C4-2B (cell line): Measurements from ENCODE around the gene ZFYVE9.
A peak's percentile ranks its signal among the peaks of the same experiment; 100 is the strongest.

ENCODE experiments used
- H3K27ac ChIP-seq: fragments of 450-650 bp; 2 replicates; pipeline ENCODE4 v1.5.1; 2017
- ZFX ChIP-seq: fragments of 450-650 bp; IDR thresholded peaks from 2 replicates; pipeline ENCODE4 v1.6.1; 2017
- TF ChIP-seq, protein P1 (sequence below): fragments of 450-650 bp; conservative IDR thresholded peaks from 2 replicates; pipeline ENCODE4 v1.5.1; 2017; ENCODE audit warnings: mild to moderate bottlenecking

ZFYVE9 gene

DNA sequence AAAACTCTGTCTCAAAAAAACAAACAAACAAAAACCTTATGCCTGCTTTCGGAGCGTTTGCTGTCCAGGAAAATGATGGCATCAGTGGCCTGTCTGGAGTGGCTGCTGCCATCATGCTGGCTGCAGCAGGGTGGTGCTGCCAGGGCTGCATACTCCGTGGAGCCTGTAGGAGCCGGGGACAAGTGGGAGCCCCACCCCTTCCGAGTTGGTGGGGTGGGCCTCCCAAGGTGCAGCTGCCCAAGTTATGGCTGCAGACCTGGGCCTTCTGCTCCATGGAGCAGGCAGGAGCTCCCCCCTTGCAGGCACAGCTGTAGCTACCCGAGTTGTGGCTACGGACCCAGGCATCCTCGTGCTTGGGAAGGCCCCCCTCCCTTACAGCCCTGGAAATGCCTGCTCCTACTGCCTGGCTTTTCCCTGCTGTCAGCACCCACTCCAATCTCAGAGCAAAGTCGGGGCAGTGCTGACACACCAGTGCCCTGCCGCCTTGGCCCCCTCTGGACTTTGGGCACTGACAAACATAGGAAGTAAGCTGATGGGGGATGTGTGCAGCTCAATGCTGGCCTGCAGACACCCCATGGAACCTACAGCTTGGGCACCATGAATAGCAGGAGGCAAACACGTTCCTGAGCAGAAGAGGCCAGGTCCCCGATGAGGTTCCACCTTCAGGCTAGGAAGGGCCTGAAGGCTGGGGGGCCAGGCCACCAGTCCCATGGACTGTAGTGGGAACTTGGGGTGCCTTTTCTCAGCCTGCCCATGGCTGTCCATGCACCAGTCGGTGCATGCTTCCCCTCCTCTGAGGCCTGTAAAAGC is 163.7 kb downstream of the ZFYVE9 start:
- no peak for TF ChIP-seq ZFX
- peak overlapping the region; percentile 22; the same call in 1 of the 2 replicates for H3K27ac ChIP-seq

DNA sequence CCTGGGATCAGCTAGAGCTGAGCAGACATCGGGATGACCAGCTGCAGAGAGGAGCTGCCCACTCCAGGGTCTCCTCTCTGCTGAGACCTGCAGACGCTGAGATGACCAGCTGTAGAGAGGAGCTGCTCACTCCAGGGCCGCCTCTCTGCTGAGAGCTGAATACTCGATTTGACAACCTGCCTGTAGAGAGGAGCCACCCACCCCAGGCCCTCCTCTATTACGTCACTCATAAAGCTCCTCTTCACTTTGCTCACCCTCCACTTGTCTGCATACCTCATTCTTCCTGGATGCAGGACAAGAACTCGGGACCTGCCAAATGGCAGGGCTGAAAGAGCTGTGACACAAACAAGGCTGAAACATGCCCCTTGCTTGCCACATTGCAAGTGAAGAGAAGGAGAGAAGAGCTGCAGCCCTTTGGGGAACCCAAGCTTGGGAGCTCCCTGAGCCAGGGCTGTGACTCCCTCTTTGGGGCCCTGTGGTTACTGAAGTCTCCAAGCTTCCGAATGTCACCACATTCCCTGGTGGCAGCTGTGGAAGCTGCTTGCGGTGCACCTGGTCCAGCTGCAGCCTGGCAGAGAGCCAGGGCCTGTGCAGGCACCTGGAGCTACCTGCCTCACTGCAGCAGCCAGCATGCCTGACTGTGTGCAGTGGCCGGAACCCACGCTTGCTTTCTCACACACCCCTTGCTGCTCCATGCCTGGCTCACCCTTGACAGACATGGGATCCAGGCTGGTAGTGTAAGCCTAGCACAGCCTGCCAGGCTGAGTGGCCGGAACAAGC is 164.5 kb downstream of the ZFYVE9 start:
- peak overlapping the region; percentile 22; the same call in 1 of the 2 replicates for H3K27ac ChIP-seq
- TF ChIP-seq, protein P1, sequence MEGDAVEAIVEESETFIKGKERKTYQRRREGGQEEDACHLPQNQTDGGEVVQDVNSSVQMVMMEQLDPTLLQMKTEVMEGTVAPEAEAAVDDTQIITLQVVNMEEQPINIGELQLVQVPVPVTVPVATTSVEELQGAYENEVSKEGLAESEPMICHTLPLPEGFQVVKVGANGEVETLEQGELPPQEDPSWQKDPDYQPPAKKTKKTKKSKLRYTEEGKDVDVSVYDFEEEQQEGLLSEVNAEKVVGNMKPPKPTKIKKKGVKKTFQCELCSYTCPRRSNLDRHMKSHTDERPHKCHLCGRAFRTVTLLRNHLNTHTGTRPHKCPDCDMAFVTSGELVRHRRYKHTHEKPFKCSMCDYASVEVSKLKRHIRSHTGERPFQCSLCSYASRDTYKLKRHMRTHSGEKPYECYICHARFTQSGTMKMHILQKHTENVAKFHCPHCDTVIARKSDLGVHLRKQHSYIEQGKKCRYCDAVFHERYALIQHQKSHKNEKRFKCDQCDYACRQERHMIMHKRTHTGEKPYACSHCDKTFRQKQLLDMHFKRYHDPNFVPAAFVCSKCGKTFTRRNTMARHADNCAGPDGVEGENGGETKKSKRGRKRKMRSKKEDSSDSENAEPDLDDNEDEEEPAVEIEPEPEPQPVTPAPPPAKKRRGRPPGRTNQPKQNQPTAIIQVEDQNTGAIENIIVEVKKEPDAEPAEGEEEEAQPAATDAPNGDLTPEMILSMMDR: no peak
- no peak for TF ChIP-seq ZFX

DNA sequence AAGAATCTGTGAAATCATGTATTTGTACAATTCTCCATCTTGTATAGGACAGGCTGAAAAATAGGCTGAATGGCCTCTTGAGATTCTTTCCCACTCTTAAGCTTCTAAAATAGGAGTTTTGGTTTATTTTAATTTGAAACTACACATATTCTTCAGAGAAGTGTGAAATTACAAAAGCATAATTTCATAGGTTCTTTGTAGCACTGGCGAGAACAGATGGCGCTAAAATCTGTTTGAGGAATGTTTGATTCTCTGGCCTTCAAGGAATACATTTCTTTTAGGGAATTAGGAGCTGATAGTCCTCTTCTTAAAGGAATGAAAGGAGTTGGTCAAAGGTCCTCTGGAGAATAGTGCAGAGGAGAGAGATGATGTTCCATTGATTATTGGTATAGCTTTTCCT is 179.2 kb downstream of the ZFYVE9 start:
- H3K27ac ChIP-seq: no peak overlapping the region
- TF ChIP-seq, protein P1: no peak
- no peak for TF ChIP-seq ZFX

DNA sequence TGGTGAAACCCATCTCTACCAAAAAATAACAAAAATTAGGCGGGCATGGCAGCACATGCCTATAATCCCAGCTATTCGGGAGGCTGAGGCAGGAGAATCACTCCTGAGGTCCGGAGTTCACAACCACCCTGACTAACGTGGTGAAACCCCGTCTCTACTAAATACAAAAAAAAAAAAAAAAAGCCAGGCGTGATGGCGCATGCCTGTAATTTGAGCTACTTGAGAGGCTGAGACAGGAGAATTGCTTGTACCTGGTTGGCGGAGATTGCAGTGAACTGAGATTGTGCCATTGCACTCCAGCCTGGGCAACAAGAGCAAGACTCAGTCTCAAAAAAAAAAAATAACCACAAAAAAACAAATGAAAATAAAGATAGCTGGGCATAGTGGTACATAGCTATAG is 181.8 kb downstream of the ZFYVE9 start:
- H3K27ac ChIP-seq: no peak overlapping the region
- TF ChIP-seq, protein P1: no peak
- no peak for TF ChIP-seq ZFX

DNA sequence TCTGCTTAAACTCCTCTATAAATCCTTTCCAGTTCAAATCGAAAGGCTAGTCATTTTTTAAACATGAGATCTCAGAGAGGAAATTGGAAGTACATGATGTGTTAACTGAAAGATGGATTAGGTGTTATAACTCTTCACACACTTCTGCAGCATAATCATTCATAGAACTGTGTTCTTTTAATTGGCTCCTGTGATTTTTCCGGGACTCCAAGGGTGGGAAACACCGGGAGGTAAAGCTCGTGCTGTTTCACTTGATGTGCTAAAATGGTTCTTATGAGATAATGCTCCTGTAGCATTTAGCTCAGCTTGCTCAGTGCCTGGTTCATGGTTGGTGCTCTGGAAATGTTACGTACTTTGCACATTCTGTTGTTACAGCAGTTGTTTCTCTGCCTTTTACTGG is 183.9 kb downstream of the ZFYVE9 start:
- H3K27ac ChIP-seq: no peak overlapping the region
- TF ChIP-seq ZFX: no peak
- TF ChIP-seq, protein P1: no peak

DNA sequence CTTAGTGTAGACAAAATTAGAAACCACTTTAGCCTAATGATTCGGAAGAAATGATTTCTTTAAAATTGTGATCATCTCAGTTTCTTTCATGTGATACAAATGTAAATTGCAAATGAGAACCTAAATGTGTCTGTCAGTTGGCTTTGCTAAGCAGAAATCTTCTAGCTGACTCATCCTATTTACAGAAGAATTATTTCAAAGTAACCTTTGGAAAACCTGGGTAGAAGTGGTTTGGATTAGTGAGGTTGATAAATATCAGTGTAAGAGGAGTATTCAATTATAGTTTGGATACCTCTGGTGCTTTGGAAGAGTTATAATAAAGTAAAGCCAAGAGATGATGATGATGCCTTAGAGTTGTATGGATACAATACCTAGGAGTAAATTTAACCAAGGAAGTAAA is 186.7 kb downstream of the ZFYVE9 start:
- no peak for TF ChIP-seq ZFX
- H3K27ac ChIP-seq: no peak overlapping the region

DNA sequence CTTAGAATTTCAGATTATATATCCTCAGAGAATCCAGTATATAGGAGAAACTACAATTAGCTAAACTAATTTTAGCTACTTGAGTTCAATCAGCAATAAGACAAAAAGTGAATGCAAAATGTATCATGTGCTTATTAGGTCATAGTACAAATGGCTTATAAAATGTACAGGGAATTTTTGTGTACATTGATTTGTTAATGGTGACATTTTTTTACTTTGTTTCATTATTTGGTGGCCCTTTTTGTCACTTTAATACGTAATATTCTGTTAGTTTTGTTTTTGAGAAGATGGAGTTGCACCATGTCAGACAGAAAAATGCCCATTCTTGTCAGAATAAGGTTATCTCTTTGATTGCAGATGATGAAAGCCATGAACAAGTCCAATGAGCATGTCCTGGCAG is 190.5 kb downstream of the ZFYVE9 start:
- no peak overlapping the region for H3K27ac ChIP-seq
- TF ChIP-seq ZFX: no peak
- TF ChIP-seq, protein P1: no peak

DNA sequence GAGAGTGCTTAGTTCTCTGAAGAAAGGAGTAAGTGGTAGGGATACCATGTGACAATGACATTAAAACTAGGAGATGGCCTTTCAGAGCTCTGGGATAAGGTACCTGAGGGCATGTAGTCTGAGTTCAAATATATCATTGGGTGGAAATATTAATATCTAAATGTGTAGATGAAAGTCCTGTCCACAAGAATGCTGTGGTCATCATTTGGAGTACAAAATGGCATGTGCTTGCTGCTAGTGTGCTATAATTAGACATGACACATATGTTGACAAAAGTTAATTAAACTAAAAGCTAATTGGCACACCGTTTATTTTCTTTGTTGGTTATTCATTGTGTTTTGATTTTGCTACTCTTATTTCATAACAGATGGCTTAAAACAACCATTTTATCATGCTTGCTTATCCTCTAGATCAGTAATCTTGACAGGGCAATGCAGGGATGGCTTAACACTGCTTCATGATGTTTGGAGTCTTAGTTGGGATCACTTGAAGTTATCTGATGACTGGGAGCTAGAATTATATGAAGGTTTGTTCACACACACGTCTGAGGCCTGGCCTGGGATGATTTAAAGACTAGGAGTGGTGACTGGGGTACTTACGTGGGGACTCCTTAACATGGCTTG is 193.1 kb downstream of the ZFYVE9 start:
- TF ChIP-seq ZFX: no peak
- TF ChIP-seq, protein P1: no peak

More for the DNA sequence above, 193.1 kb downstream of the ZFYVE9 start:
- no peak overlapping the region for H3K27ac ChIP-seq
